Left hindlimb (tissue), 1 donor: Measurements from ENCODE around the gene NUP188.

Experiments used
- DNase-seq: peaks from one replicate; pipeline ENCODE4 v3.0.0-alpha.2; 2018

The NUP188 gene

GRCh38 chr9:128913995-128914772, 33.3 kb upstream of the NUP188 start:
- DNase-seq = no peak

GRCh38 chr9:128916204-128916603, 31.3 kb upstream of the NUP188 start:
- DNase-seq = no peak

GRCh38 chr9:128916745-128917144, 30.8 kb upstream of the NUP188 start:
- no peak for DNase-seq

- DNase-seq = peak; percentile 82
These were observed 30.2 kb upstream of the NUP188 start for GRCh38 chr9:128917151-128917849.

- no peak for DNase-seq
These were observed 28.6 kb upstream of the NUP188 start for GRCh38 chr9:128918921-128919320.

- DNase-seq = no peak
These were observed 28.0 kb upstream of the NUP188 start for GRCh38 chr9:128919402-128920089.

GRCh38 chr9:128920381-128921058, 27.0 kb upstream of the NUP188 start, which contains the start of gene PHYHD1:
Gene PHYHD1 (plus strand): TSS chr9:128920982. CDS start chr9:128922324, 1,342 bp downstream.
- no peak for DNase-seq

- peak; percentile 78 for DNase-seq
These were observed 25.4 kb upstream of the NUP188 start for GRCh38 chr9:128921881-128922763.

GRCh38 chr9:128923493-128923883, 24.0 kb upstream of the NUP188 start:
- no peak for DNase-seq

GRCh38 chr9:128927731-128928411, 19.6 kb upstream of the NUP188 start:
- no peak for DNase-seq

GRCh38 chr9:128928624-128929023, 18.9 kb upstream of the NUP188 start:
- no peak for DNase-seq

GRCh38 chr9:128929560-128929959, 17.9 kb upstream of the NUP188 start:
- DNase-seq = no peak

GRCh38 chr9:128933731-128934130, 13.8 kb upstream of the NUP188 start:
- peak; percentile 12 for DNase-seq

GRCh38 chr9:128936171-128936865, 11.2 kb upstream of the NUP188 start:
- DNase-seq = peak; percentile 24

GRCh38 chr9:128937310-128938165, 10.0 kb upstream of the NUP188 start:
- peak; percentile 8 for DNase-seq

- DNase-seq = peak; percentile 24
These were observed 7.1 kb upstream of the NUP188 start for GRCh38 chr9:128940271-128940921.

- peak; percentile 23 for DNase-seq
These were observed 6.3 kb upstream of the NUP188 start for GRCh38 chr9:128940946-128941755.
